Mucosa of rectum (tissue), 2 donors: ENCODE results near the gene COQ2.
"Not testable (repeated sequence)": the region's sequence is repeated elsewhere in the genome, so short reads cannot be mapped to it uniquely, and the experiment has no call there.

ENCODE experiments used
- H3K27ac ChIP-seq, 2 donors: one replicate each; pipeline ENCODE4 v1.7.0; 2013; ENCODE audit warnings: inconsistent platforms in 2 of 2, low read depth in 2 of 2, low read length in 2 of 2
- H3K27me3 ChIP-seq, 2 donors: one replicate each; pipeline ENCODE4 v1.7.0; 2013; ENCODE audit warnings: low read length in 2 of 2; ENCODE audit not compliant: control insufficient read depth in 2 of 2, insufficient read depth in 2 of 2
- H3K36me3 ChIP-seq, 2 donors: one replicate each; pipeline ENCODE4 v1.7.0; 2013; ENCODE audit warnings: low read length in 2 of 2; ENCODE audit not compliant: control insufficient read depth in 2 of 2, insufficient read depth in 2 of 2
- H3K4me1 ChIP-seq, 2 donors: one replicate each; pipeline ENCODE4 v1.7.0; 2013; ENCODE audit warnings: low read length in 2 of 2, mild to moderate bottlenecking in 1 of 2; ENCODE audit not compliant: control insufficient read depth in 2 of 2, insufficient read depth in 2 of 2
- H3K4me3 ChIP-seq, 2 donors: one replicate each; pipeline ENCODE4 v1.7.0; 2013; ENCODE audit warnings: low read length in 2 of 2
- H3K9ac ChIP-seq, 2 donors: one replicate each; pipeline ENCODE4 v1.7.0; 2013; ENCODE audit warnings: low read length in 2 of 2, low read depth in 1 of 2, mild to moderate bottlenecking in 1 of 2
- H3K9me3 ChIP-seq, 2 donors: one replicate each; pipeline ENCODE4 v1.7.0; 2013; ENCODE audit warnings: low read length in 2 of 2; ENCODE audit not compliant: control insufficient read depth in 2 of 2
- donor health status: healthy.
- donor health status: Normal muscosa, but diverticular disease.

Gene COQ2

GRCh38 chr4:83285055-83285407 lies 433 bp upstream of the COQ2 start:
- Histone ChIP-seq H3K27ac (peak overlapping the region; percentile 97), H3K36me3 (no peaks in the 10 kb centered on the region), H3K9ac (peak overlapping the region; percentile 69 to 95), H3K4me1 (peaks cover 8 to 22% of the 10 kb centered on the region in 2 donors), H3K4me3 (peak overlapping the region; percentile 70 to 86), H3K27me3 (no peaks in the 10 kb centered on the region), H3K9me3 (no peaks in the 10 kb centered on the region)

GRCh38 chr4:83283181-83283580 lies 1.4 kb downstream of the COQ2 start:
- H3K9ac ChIP-seq: no peak overlapping the region

GRCh38 chr4:83282049-83282535 lies 2.5 kb downstream of the COQ2 start:
- peaks cover 8 to 18% of the 10 kb centered on the region in 2 donors for H3K4me1 ChIP-seq
- H3K4me3 ChIP-seq: no peak overlapping the region
- no peak overlapping the region for H3K9ac ChIP-seq
- no peaks in the 10 kb centered on the region for H3K27me3 ChIP-seq
- no peak overlapping the region for H3K27ac ChIP-seq
- no peaks in the 10 kb centered on the region for H3K9me3 ChIP-seq
- peaks cover 2% of the 10 kb centered on the region in 2 donors for H3K36me3 ChIP-seq

More at GRCh38 chr4:83283181-83283580, 1.4 kb downstream of the COQ2 start:
- Histone ChIP-seq H3K36me3 (no peaks in the 10 kb centered on the region), H3K4me1 (peaks cover 8 to 18% of the 10 kb centered on the region in 2 donors), H3K4me3 (peak overlapping the region in 1 of 2 donors; percentile 86), H3K27me3 (no peaks in the 10 kb centered on the region), H3K27ac (no peak overlapping the region), H3K9me3 (no peaks in the 10 kb centered on the region)

- H3K27me3 ChIP-seq: no peaks in the 10 kb centered on the region
- H3K36me3 ChIP-seq: peaks cover 5 to 7% of the 10 kb centered on the region in 2 donors
- no peak overlapping the region for H3K27ac ChIP-seq
- H3K4me1 ChIP-seq: peaks cover 8 to 18% of the 10 kb centered on the region in 2 donors
- no peaks in the 10 kb centered on the region for H3K9me3 ChIP-seq
- no peak overlapping the region for H3K9ac ChIP-seq
- H3K4me3 ChIP-seq: no peak overlapping the region
These were observed 3.3 kb downstream of the COQ2 start for GRCh38 chr4:83281307-83281706.

GRCh38 chr4:83276299-83277040 lies 8.1 kb downstream of the COQ2 start:
- Histone ChIP-seq H3K27me3 (no peaks in the 10 kb centered on the region), H3K9me3 (no peaks in the 10 kb centered on the region), H3K27ac (no peak overlapping the region), H3K4me1 (no peaks in the 10 kb centered on the region), H3K4me3 (no peak overlapping the region), H3K36me3 (peaks cover 8 to 9% of the 10 kb centered on the region in 2 donors), H3K9ac (no peak overlapping the region)

- H3K36me3 ChIP-seq: peaks cover 9 to 19% of the 10 kb centered on the region in 2 donors
- not testable (repeated sequence) for H3K9ac ChIP-seq, H3K27me3 ChIP-seq, H3K4me1 ChIP-seq, H3K4me3 ChIP-seq, H3K27ac ChIP-seq, H3K9me3 ChIP-seq
These were observed 10.7 kb downstream of the COQ2 start for GRCh38 chr4:83273926-83274325.

- Histone ChIP-seq H3K36me3 (peaks cover 15 to 19% of the 10 kb centered on the region in 2 donors), H3K27ac (no peak overlapping the region), H3K9ac (no peak overlapping the region), H3K4me1 (no peaks in the 10 kb centered on the region), H3K4me3 (no peak overlapping the region), H3K27me3 (no peaks in the 10 kb centered on the region), H3K9me3 (no peaks in the 10 kb centered on the region)
These were observed 11.7 kb downstream of the COQ2 start for GRCh38 chr4:83272900-83273299.

- H3K36me3 ChIP-seq: peaks cover 13 to 20% of the 10 kb centered on the region in 2 donors
- no peak overlapping the region for H3K27ac ChIP-seq
These were observed 15.3 kb downstream of the COQ2 start for GRCh38 chr4:83269256-83269655.

GRCh38 chr4:83268491-83268890 lies 16.1 kb downstream of the COQ2 start:
- H3K4me1 ChIP-seq: peaks cover under 1 to 2% of the 10 kb centered on the region in 2 donors
- no peaks in the 10 kb centered on the region for H3K27me3 ChIP-seq
- H3K36me3 ChIP-seq: peaks cover 13 to 22% of the 10 kb centered on the region in 2 donors
- no peak overlapping the region for H3K27ac ChIP-seq
- no peak overlapping the region for H3K4me3 ChIP-seq
- no peak overlapping the region for H3K9ac ChIP-seq
- H3K9me3 ChIP-seq: no peaks in the 10 kb centered on the region

More at GRCh38 chr4:83269256-83269655, 15.3 kb downstream of the COQ2 start:
- H3K4me3 ChIP-seq: no peak overlapping the region
- H3K27me3 ChIP-seq: no peaks in the 10 kb centered on the region
- H3K4me1 ChIP-seq: no peaks in the 10 kb centered on the region
- no peak overlapping the region for H3K9ac ChIP-seq
- H3K9me3 ChIP-seq: no peaks in the 10 kb centered on the region

- peaks cover 5 to 6% of the 10 kb centered on the region in 2 donors for H3K4me1 ChIP-seq
- H3K9me3 ChIP-seq: no peaks in the 10 kb centered on the region
- H3K9ac ChIP-seq: no peak overlapping the region
- peaks cover 15 to 22% of the 10 kb centered on the region in 2 donors for H3K36me3 ChIP-seq
- no peak overlapping the region for H3K4me3 ChIP-seq
- no peaks in the 10 kb centered on the region for H3K27me3 ChIP-seq
- H3K27ac ChIP-seq: no peak overlapping the region
These were observed 16.6 kb downstream of the COQ2 start for GRCh38 chr4:83267830-83268475.
